Endodermal cell (in vitro differentiated cells): ENCODE data around the gene TRIO. TPM values are rescaled to one million over a fixed set of nuclear protein-coding genes. Genes with fewer than 3 reads are reported as not detected.

Source experiments
- DNase-seq: peaks from one replicate; pipeline ENCODE4 v3.0.0-alpha.2; 2017
- H3K27ac ChIP-seq: 2 replicates; pipeline ENCODE4 v1.5.1; 2013; ENCODE audit warnings: mild to moderate bottlenecking, low read depth, low read length, moderate library complexity
- H3K27me3 ChIP-seq: 2 replicates; pipeline ENCODE4 v1.6.1; 2013; ENCODE audit warnings: mild to moderate bottlenecking, low read length, moderate library complexity; ENCODE audit not compliant: insufficient read depth, control insufficient read depth, poor library complexity, severe bottlenecking
- H3K36me3 ChIP-seq: 2 replicates; pipeline ENCODE4 v1.7.0; 2013; ENCODE audit warnings: mild to moderate bottlenecking, low read length, moderate library complexity; ENCODE audit not compliant: control insufficient read depth, insufficient read depth
- H3K4me1 ChIP-seq: one replicate; pipeline ENCODE4 v1.7.0; 2013; ENCODE audit warnings: low read length; ENCODE audit not compliant: control insufficient read depth, insufficient read depth
- H3K4me3 ChIP-seq: 2 replicates; pipeline ENCODE4 v1.5.1; 2013; ENCODE audit warnings: mild to moderate bottlenecking, low read length, moderate library complexity
- H3K9ac ChIP-seq: 2 replicates; pipeline ENCODE4 v1.6.1; 2013; ENCODE audit warnings: mild to moderate bottlenecking, low read length, moderate library complexity; ENCODE audit not compliant: poor library complexity, severe bottlenecking; ENCODE audit errors: extremely low read depth
- H3K9me3 ChIP-seq: 2 replicates; pipeline ENCODE4 v1.6.1; 2013; ENCODE audit warnings: mild to moderate bottlenecking, low read length, moderate library complexity; ENCODE audit not compliant: control insufficient read depth
- H3K27ac Mint-ChIP-seq: 2 replicates; pipeline ENCODE4 v1.8.0; 2020; ENCODE audit warnings: mixed read lengths
- H3K27me3 Mint-ChIP-seq: 2 replicates; pipeline ENCODE4 v1.8.0; 2021; ENCODE audit warnings: mild to moderate bottlenecking, mixed read lengths; ENCODE audit not compliant: insufficient read depth
- H3K36me3 Mint-ChIP-seq: 2 replicates; pipeline ENCODE4 v1.8.0; 2020; ENCODE audit warnings: low read depth, mixed read lengths
- H3K4me1 Mint-ChIP-seq: 2 replicates; pipeline ENCODE4 v1.8.0; 2020; ENCODE audit warnings: mixed read lengths
- H3K4me3 Mint-ChIP-seq: 2 replicates; pipeline ENCODE4 v1.8.0; 2020; ENCODE audit warnings: mild to moderate bottlenecking, moderate library complexity, mixed read lengths
- H3K9me3 Mint-ChIP-seq: 2 replicates; pipeline ENCODE4 v1.8.0; 2020; ENCODE audit warnings: mild to moderate bottlenecking, mixed read lengths
- CTCF ChIP-seq: fragments of 200-600 bp; sonication (generic); conservative IDR thresholded peaks from 2 replicates; pipeline ENCODE4 v1.5.0; 2021; ENCODE audit warnings: antibody characterized with exemption, mild to moderate bottlenecking
- WGBS, 2 experiments: methylation state at CpG; one replicate each; pipeline versions ENCODE4 v1.1.5 to v1.1.7; 2013; ENCODE audit warnings: missing lambda C conversion rate in 2 of 2, mixed read lengths in 1 of 2; ENCODE audit not compliant: insufficient coverage in 1 of 2, insufficient read length in 1 of 2; 5-methylcytosine and 5-hydroxymethylcytosine counted together
- total RNA-seq, 2 donors: library from RNA; stranded (reverse); fragmentation: NEBNext Ultra II Directional in 1 of 2; extraction: Animal tissue kit (Norgen Biotek cat#: 25700) in 1 of 2; gene quantifications; 2 replicates in 1 of 2; 3 replicates in 1 of 2; pipeline ENCODE4 v1.2.1, GENCODE V29; 2021

The TRIO gene
- total RNA-seq, 2 donors from 2014 or later = 88.3 to 109 TPM

- peaks cover 11% of the 10 kb centered on the region for H3K4me1 Mint-ChIP-seq
- no peaks in the 10 kb centered on the region for H3K9me3 Mint-ChIP-seq
- DNase-seq = no peak
- peaks cover 50% of the 10 kb centered on the region for H3K36me3 ChIP-seq
- H3K9me3 ChIP-seq = no peaks in the 10 kb centered on the region
- H3K4me3 Mint-ChIP-seq = no peak overlapping the region
- H3K27me3 Mint-ChIP-seq = no peaks in the 10 kb centered on the region
- peaks cover 2% of the 10 kb centered on the region for H3K4me1 ChIP-seq
- H3K27ac ChIP-seq = peak overlapping the region; percentile 5
- TF ChIP-seq CTCF = no peak
- no peaks in the 10 kb centered on the region for H3K27me3 ChIP-seq
- 92 to 93% methylated on average over 7 to 10 of the region's 10 CpGs for WGBS, 2 experiments
- peaks cover 40% of the 10 kb centered on the region for H3K36me3 Mint-ChIP-seq
- no peak overlapping the region for H3K4me3 ChIP-seq
- H3K9ac ChIP-seq = no peak overlapping the region
- peak overlapping the region; percentile 52 for H3K27ac Mint-ChIP-seq
These were observed 326.6 kb downstream of the TRIO start for GRCh38 chr5:14469551-14470377.

GRCh38 chr5:14471507-14471906, 328.4 kb downstream of the TRIO start:
- H3K4me1 ChIP-seq = peaks cover 2% of the 10 kb centered on the region
- no peak overlapping the region for H3K4me3 ChIP-seq
- H3K27me3 ChIP-seq = no peaks in the 10 kb centered on the region
- DNase-seq = no peak
- no peak overlapping the region for H3K9ac ChIP-seq
- no peak overlapping the region for H3K4me3 Mint-ChIP-seq
- no peak overlapping the region for H3K27ac ChIP-seq
- H3K36me3 ChIP-seq = peaks cover 46% of the 10 kb centered on the region
- H3K9me3 Mint-ChIP-seq = no peaks in the 10 kb centered on the region
- H3K27me3 Mint-ChIP-seq = no peaks in the 10 kb centered on the region
- peaks cover 35% of the 10 kb centered on the region for H3K36me3 Mint-ChIP-seq
- no peaks in the 10 kb centered on the region for H3K9me3 ChIP-seq
- no peak overlapping the region for H3K27ac Mint-ChIP-seq
- H3K4me1 Mint-ChIP-seq = peaks cover 2% of the 10 kb centered on the region
- WGBS, 2 experiments = 95 to 100% methylated on average over 3 of the region's 3 CpGs
- no peak for TF ChIP-seq CTCF

GRCh38 chr5:14472986-14473567, 329.9 kb downstream of the TRIO start:
- Histone ChIP-seq H3K27me3 (no peaks in the 10 kb centered on the region), H3K9ac (no peak overlapping the region), H3K4me3 (no peak overlapping the region), H3K36me3 (peaks cover 49% of the 10 kb centered on the region), H3K9me3 (no peaks in the 10 kb centered on the region), H3K27ac (no peak overlapping the region), H3K4me1 (peaks cover 2% of the 10 kb centered on the region)
- Mint-ChIP-seq H3K36me3 (peaks cover 36% of the 10 kb centered on the region), H3K9me3 (no peaks in the 10 kb centered on the region), H3K27me3 (no peaks in the 10 kb centered on the region), H3K4me1 (peaks cover 2% of the 10 kb centered on the region), H3K4me3 (no peak overlapping the region), H3K27ac (peak overlapping the region; percentile 76)
- TF ChIP-seq CTCF = no peak
- 94 to 100% methylated on average over 3 of the region's 3 CpGs for WGBS, 2 experiments
- DNase-seq = no peak
